Naive thymus-derived CD4-positive, alpha-beta T cell (primary cell): ENCODE results near the gene ADGRG3. TPM values are rescaled to one million over a fixed set of nuclear protein-coding genes. Genes with fewer than 3 reads are reported as not detected.

Source experiments
- ATAC-seq: fragments of 150-1000 bp; cut with Tn5 transposase; 2 replicates; pipeline ENCODE4 v1.10.0; 2021; ENCODE audit warnings: mild to moderate bottlenecking, moderate library complexity
- CTCF ChIA-PET: fragments of 350-600 bp; sonication (Branson Sonifier 250); formaldehyde crosslinking; loops from one replicate; lab custom pipeline; 2021; ENCODE audit warnings: antibody characterized with exemption; lab: Charles Lee
- POLR2A ChIA-PET: fragments of 350-600 bp; sonication (Branson Sonifier 250); formaldehyde crosslinking; loops from one replicate; lab custom pipeline; 2021; ENCODE audit warnings: antibody characterized with exemption, inconsistent platforms; lab: Charles Lee
- DNase-seq, 9 donors: peaks; one replicate each; pipeline versions ENCODE4 v3.0.0 to v3.0.0-alpha.2; 2020 to 2022; ENCODE audit warnings: mixed read lengths in 1 of 9
- H3K27ac ChIP-seq: one replicate; pipeline ENCODE4 v1.7.0; 2013; ENCODE audit warnings: mild to moderate bottlenecking, low read depth, low read length, moderate library complexity
- H3K27me3 ChIP-seq, 2 donors: one replicate each; pipeline ENCODE4 v1.7.0; 2013; ENCODE audit warnings: low read length in 2 of 2, mild to moderate bottlenecking in 2 of 2, moderate library complexity in 2 of 2; ENCODE audit not compliant: control insufficient read depth in 2 of 2, insufficient read depth in 2 of 2
- H3K36me3 ChIP-seq, 3 experiments: 1 replicate in 2 of 3; 2 replicates in 1 of 3; pipeline ENCODE4 v1.7.0; 2013; ENCODE audit warnings: low read length in 3 of 3, mild to moderate bottlenecking in 3 of 3, moderate library complexity in 1 of 3; ENCODE audit not compliant: insufficient read depth in 3 of 3, control insufficient read depth in 2 of 3
- H3K4me1 ChIP-seq, 2 donors: one replicate each; pipeline ENCODE4 v1.7.0; 2013; ENCODE audit warnings: low read length in 2 of 2, mild to moderate bottlenecking in 2 of 2, moderate library complexity in 1 of 2; ENCODE audit not compliant: control insufficient read depth in 2 of 2, insufficient read depth in 2 of 2
- H3K4me3 ChIP-seq: 2 replicates; pipeline ENCODE4 v1.7.0; 2013; ENCODE audit warnings: mild to moderate bottlenecking, low read length
- H3K9me3 ChIP-seq, 3 experiments: 1 replicate in 2 of 3; 2 replicates in 1 of 3; pipeline ENCODE4 v1.7.0; 2013; ENCODE audit warnings: low read length in 3 of 3; ENCODE audit not compliant: control insufficient read depth in 2 of 3
- H3K27ac Mint-ChIP-seq, 9 donors: one replicate each; pipeline ENCODE4 v1.8.0; 2020 to 2022; ENCODE audit warnings: mixed read lengths in 9 of 9, mild to moderate bottlenecking in 8 of 9, moderate library complexity in 5 of 9, inconsistent platforms in 2 of 9
- H3K27me3 Mint-ChIP-seq, 5 donors: one replicate each; pipeline ENCODE4 v1.8.0; 2021 to 2022; ENCODE audit warnings: mixed read lengths in 5 of 5, mild to moderate bottlenecking in 1 of 5
- H3K36me3 Mint-ChIP-seq, 5 donors: one replicate each; pipeline ENCODE4 v1.8.0; 2020 to 2022; ENCODE audit warnings: mixed read lengths in 5 of 5, mild to moderate bottlenecking in 3 of 5, inconsistent platforms in 1 of 5
- H3K4me1 Mint-ChIP-seq, 7 donors: one replicate each; pipeline ENCODE4 v1.8.0; 2020 to 2022; ENCODE audit warnings: mixed read lengths in 7 of 7, mild to moderate bottlenecking in 3 of 7, inconsistent platforms in 1 of 7
- H3K4me3 Mint-ChIP-seq, 10 donors: one replicate each; pipeline ENCODE4 v1.8.0; 2020 to 2022; ENCODE audit warnings: mild to moderate bottlenecking in 10 of 10, mixed read lengths in 10 of 10, moderate library complexity in 6 of 10, inconsistent platforms in 2 of 10
- H3K9me3 Mint-ChIP-seq, 11 donors: one replicate each; pipeline ENCODE4 v1.8.0; 2020 to 2022; ENCODE audit warnings: mixed read lengths in 11 of 11, mild to moderate bottlenecking in 4 of 11, inconsistent platforms in 1 of 11, moderate library complexity in 1 of 11
- intact Hi-C, 2 donors: fragments of 100-400 bp; cut with micrococcal nuclease; formaldehyde crosslinking; loops; one replicate each; pipeline ENCODE4 v1.15.1; 2023
- polyA plus RNA-seq, 2 donors: library from polyadenylated mRNA; unstranded; fragments of 300-500 nt; fragmentation: Illumina TruSeq; gene quantifications; one replicate each; pipeline ENCODE4 v1.2.3, GENCODE V29; 2021
- total RNA-seq, 6 experiments: library from RNA in 5 of 6; stranded (reverse) in 5 of 6; gene quantifications; 1 replicate in 5 of 6; 2 replicates in 1 of 6; pipeline ENCODE4 v1.2.3 and lab custom pipeline; 2021 to 2026

Gene ADGRG3
- total and polyA plus RNA-seq, 7 experiments from 2014 or later, result 4.9 to 14.1 TPM; not detected in 5

- H3K36me3 Mint-ChIP-seq, result no peaks in the 10 kb centered on the region
- peaks cover 0 to 33% (median 0%) of the 10 kb centered on the region in 5 donors for H3K27me3 Mint-ChIP-seq
- no peaks in the 10 kb centered on the region for H3K9me3 Mint-ChIP-seq
- H3K4me1 ChIP-seq, result no peaks in the 10 kb centered on the region
- no peaks in the 10 kb centered on the region for H3K36me3 ChIP-seq
- no peak for ATAC-seq
- H3K27ac Mint-ChIP-seq, result no peak overlapping the region
- intact Hi-C loops, result no loop called here
- H3K4me3 ChIP-seq, result no peak overlapping the region
- ChIA-PET POLR2A (no interaction called here), CTCF (no interaction called here)
- no peaks in the 10 kb centered on the region for H3K27me3 ChIP-seq
- no peak overlapping the region for H3K27ac ChIP-seq
- H3K4me1 Mint-ChIP-seq, result peaks cover 0 to 10% (median 3%) of the 10 kb centered on the region in 7 donors
- H3K9me3 ChIP-seq, result no peaks in the 10 kb centered on the region
- no peak for DNase-seq
- H3K4me3 Mint-ChIP-seq, result no peak overlapping the region
Measured at GRCh38 chr16:57672416-57672815, 4.3 kb downstream of the ADGRG3 start.

GRCh38 chr16:57672824-57673223, 4.7 kb downstream of the ADGRG3 start:
- Mint-ChIP-seq H3K27me3 (peaks cover 0 to 35% (median 0%) of the 10 kb centered on the region in 5 donors), H3K27ac (peak overlapping the region in 1 of 9 donors; percentile 10), H3K4me3 (no peak overlapping the region), H3K36me3 (no peaks in the 10 kb centered on the region), H3K4me1 (peaks cover 0 to 10% (median 3%) of the 10 kb centered on the region in 7 donors), H3K9me3 (no peaks in the 10 kb centered on the region)
- CTCF ChIA-PET, result no interaction called here
- POLR2A ChIA-PET, result no interaction called here
- Histone ChIP-seq H3K4me3 (no peak overlapping the region), H3K27me3 (no peaks in the 10 kb centered on the region), H3K27ac (no peak overlapping the region), H3K4me1 (no peaks in the 10 kb centered on the region), H3K36me3 (no peaks in the 10 kb centered on the region), H3K9me3 (no peaks in the 10 kb centered on the region)
- DNase-seq, result no peak
- no peak for ATAC-seq
- intact Hi-C loops, result no loop called here

- Histone ChIP-seq H3K27me3 (no peaks in the 10 kb centered on the region), H3K4me3 (no peak overlapping the region), H3K36me3 (no peaks in the 10 kb centered on the region), H3K27ac (no peak overlapping the region), H3K4me1 (no peaks in the 10 kb centered on the region), H3K9me3 (no peaks in the 10 kb centered on the region)
- no peak overlapping the region for H3K4me3 Mint-ChIP-seq
- intact Hi-C loops, result no loop called here
- DNase-seq, result no peak
- H3K27ac Mint-ChIP-seq, result no peak overlapping the region
- H3K4me1 Mint-ChIP-seq, result peaks cover 0 to 8% (median 0%) of the 10 kb centered on the region in 7 donors
- CTCF ChIA-PET, result no interaction called here
- H3K9me3 Mint-ChIP-seq, result no peaks in the 10 kb centered on the region
- POLR2A ChIA-PET, result no interaction called here
- H3K27me3 Mint-ChIP-seq, result peaks cover 0 to 28% (median 0%) of the 10 kb centered on the region in 5 donors
- no peak for ATAC-seq
- H3K36me3 Mint-ChIP-seq, result no peaks in the 10 kb centered on the region
Measured at GRCh38 chr16:57675741-57676551, 7.8 kb downstream of the ADGRG3 start.

GRCh38 chr16:57676553-57677085, 8.5 kb downstream of the ADGRG3 start:
- peaks cover 0 to 24% (median 0%) of the 10 kb centered on the region in 5 donors for H3K27me3 Mint-ChIP-seq
- no peaks in the 10 kb centered on the region for H3K36me3 Mint-ChIP-seq
- H3K4me3 Mint-ChIP-seq, result no peak overlapping the region
- no peaks in the 10 kb centered on the region for H3K9me3 Mint-ChIP-seq
- H3K27ac ChIP-seq, result no peak overlapping the region
- no peaks in the 10 kb centered on the region for H3K27me3 ChIP-seq
- H3K27ac Mint-ChIP-seq, result peak overlapping the region in 1 of 9 donors; percentile 34
- ATAC-seq (no peak), DNase-seq (no peak)
- no peaks in the 10 kb centered on the region for H3K4me1 ChIP-seq
- intact Hi-C loops, result no loop called here
- H3K4me3 ChIP-seq, result no peak overlapping the region
- ChIA-PET POLR2A (no interaction called here), CTCF (no interaction called here)
- H3K4me1 Mint-ChIP-seq, result peaks cover 0 to 8% (median 0%) of the 10 kb centered on the region in 7 donors
- H3K36me3 ChIP-seq, result no peaks in the 10 kb centered on the region
- H3K9me3 ChIP-seq, result no peaks in the 10 kb centered on the region

- Mint-ChIP-seq H3K27ac (no peak overlapping the region), H3K9me3 (no peaks in the 10 kb centered on the region), H3K4me1 (peaks cover 0 to 8% (median 0%) of the 10 kb centered on the region in 7 donors), H3K4me3 (no peak overlapping the region), H3K36me3 (no peaks in the 10 kb centered on the region), H3K27me3 (peaks cover 0 to 19% (median 0%) of the 10 kb centered on the region in 5 donors)
- ATAC-seq (no peak), DNase-seq (no peak)
- Histone ChIP-seq H3K27me3 (no peaks in the 10 kb centered on the region), H3K36me3 (no peaks in the 10 kb centered on the region), H3K4me1 (no peaks in the 10 kb centered on the region), H3K9me3 (no peaks in the 10 kb centered on the region), H3K4me3 (no peak overlapping the region), H3K27ac (no peak overlapping the region)
- intact Hi-C loops, result no loop called here
- CTCF ChIA-PET, result interaction anchor here (1.3 kb wide), 1 partner anchor 30 kb away, joined by 3 read pairs; no protein-coding TSS in a partner anchor
- POLR2A ChIA-PET, result interaction anchor here (1.1 kb wide), 1 partner anchor 30 kb away, joined by 3 read pairs; no protein-coding TSS in a partner anchor
Measured at GRCh38 chr16:57677622-57678369, 9.7 kb downstream of the ADGRG3 start.

GRCh38 chr16:57679016-57679415, 10.9 kb downstream of the ADGRG3 start:
- Histone ChIP-seq H3K36me3 (no peaks in the 10 kb centered on the region), H3K4me3 (no peak overlapping the region), H3K27me3 (no peaks in the 10 kb centered on the region), H3K4me1 (no peaks in the 10 kb centered on the region), H3K9me3 (no peaks in the 10 kb centered on the region), H3K27ac (no peak overlapping the region)
- intact Hi-C loops, result no loop called here
- no peak for DNase-seq
- H3K4me3 Mint-ChIP-seq, result no peak overlapping the region
- peaks cover 0 to 8% (median 0%) of the 10 kb centered on the region in 7 donors for H3K4me1 Mint-ChIP-seq
- peaks cover 0 to 8% (median 0%) of the 10 kb centered on the region in 5 donors for H3K27me3 Mint-ChIP-seq
- ChIA-PET POLR2A (interaction anchor here (1.1 kb wide), 1 partner anchor 32 kb away, joined by 3 read pairs; no protein-coding TSS in a partner anchor), CTCF (interaction anchor here (1.3 kb wide), 1 partner anchor 31 kb away, joined by 3 read pairs; no protein-coding TSS in a partner anchor)
- no peak overlapping the region for H3K27ac Mint-ChIP-seq
- H3K9me3 Mint-ChIP-seq, result no peaks in the 10 kb centered on the region
- no peak for ATAC-seq
- no peaks in the 10 kb centered on the region for H3K36me3 Mint-ChIP-seq
